WTC11 (cell line): ENCODE measurements around the gene USH1C. TPM values are rescaled to one million over a fixed set of nuclear protein-coding genes. Genes with fewer than 3 reads are reported as not detected.
A peak's percentile ranks its signal among the peaks of the same experiment; 100 is the strongest.

Experiments used
- ATAC-seq: fragments of 200-7000 bp; cut with Tn5 transposase; 2 replicates; pipeline ENCODE4 v1.10.0; 2021; ENCODE audit warnings: mild to moderate bottlenecking, moderate library complexity
- CTCF ChIA-PET: fragments of 300-600 bp; sonication (Branson Sonifier 250); formaldehyde crosslinking; loops from one replicate; lab custom pipeline; 2021; ENCODE audit warnings: antibody characterized with exemption; lab: Charles Lee
- POLR2A ChIA-PET: fragments of 350-600 bp; sonication (Branson Sonifier 250); formaldehyde crosslinking; loops from one replicate; lab custom pipeline; 2021; ENCODE audit warnings: antibody characterized with exemption; lab: Charles Lee
- DNase-seq: peaks from one replicate; pipeline ENCODE4 v3.0.0; 2021; ENCODE audit warnings: low spot score
- H3K27ac Mint-ChIP-seq: 2 replicates; pipeline ENCODE4 v1.8.0; 2021; ENCODE audit warnings: mixed read lengths
- H3K27me3 Mint-ChIP-seq: 2 replicates; pipeline ENCODE4 v1.8.0; 2021; ENCODE audit warnings: low read depth, mild to moderate bottlenecking, moderate library complexity, mixed read lengths
- H3K36me3 Mint-ChIP-seq: 2 replicates; pipeline ENCODE4 v1.8.0; 2021; ENCODE audit warnings: mixed read lengths
- H3K4me1 Mint-ChIP-seq: 2 replicates; pipeline ENCODE4 v1.8.0; 2022; ENCODE audit warnings: mixed read lengths
- H3K4me3 Mint-ChIP-seq: 2 replicates; pipeline ENCODE4 v1.8.0; 2021; ENCODE audit warnings: mild to moderate bottlenecking, moderate library complexity, mixed read lengths
- H3K9me3 Mint-ChIP-seq: 2 replicates; pipeline ENCODE4 v1.8.0; 2021; ENCODE audit warnings: mixed read lengths
- AR ChIP-seq: fragments of 250-450 bp; sonication (Bioruptor Pico); IDR thresholded peaks from 2 replicates; pipeline ENCODE4 v1.9.0; 2021; ENCODE audit warnings: mild to moderate bottlenecking
- CDX4 ChIP-seq: fragments of 250-450 bp; sonication (Bioruptor Pico); IDR thresholded peaks from 2 replicates; pipeline ENCODE4 v1.9.0; 2021; ENCODE audit warnings: moderate library complexity, mild to moderate bottlenecking, inconsistent platforms, borderline replicate concordance
- E2F4 ChIP-seq: sonication (generic); formaldehyde crosslinking; IDR thresholded peaks from 2 replicates; pipeline ENCODE4 v1.8.1; 2022; ENCODE audit warnings: low read depth, mild to moderate bottlenecking, moderate library complexity, missing genetic modification reagents, borderline replicate concordance
- ELF4 ChIP-seq: sonication (generic); formaldehyde crosslinking; IDR thresholded peaks from 2 replicates; pipeline ENCODE4 v1.8.1; 2022; ENCODE audit warnings: low read depth, mild to moderate bottlenecking, moderate library complexity, missing genetic modification reagents
- ERG ChIP-seq: fragments of 250-450 bp; sonication (Bioruptor Pico); IDR thresholded peaks from 2 replicates; pipeline ENCODE4 v1.8.0; 2021; ENCODE audit warnings: mild to moderate bottlenecking
- ETV6 ChIP-seq: sonication (generic); formaldehyde crosslinking; IDR thresholded peaks from 2 replicates; pipeline ENCODE4 v1.8.1; 2022; ENCODE audit warnings: mild to moderate bottlenecking, missing genetic modification reagents
- FOXJ3 ChIP-seq: sonication (generic); formaldehyde crosslinking; IDR thresholded peaks from 2 replicates; pipeline ENCODE4 v1.9.0; 2021; ENCODE audit warnings: missing genetic modification reagents, mild to moderate bottlenecking, borderline replicate concordance
- GABPB1 ChIP-seq: sonication (generic); formaldehyde crosslinking; IDR thresholded peaks from 2 replicates; pipeline ENCODE4 v1.8.1; 2023; ENCODE audit warnings: mild to moderate bottlenecking, missing genetic modification reagents
- HMGA2 ChIP-seq: fragments of 250-450 bp; sonication (Bioruptor Pico); IDR thresholded peaks from 2 replicates; pipeline ENCODE4 v1.4.0; 2021; ENCODE audit warnings: mild to moderate bottlenecking, moderate library complexity
- IRF1 ChIP-seq: sonication (generic); formaldehyde crosslinking; IDR thresholded peaks from 2 replicates; pipeline ENCODE4 v1.8.0; 2023; ENCODE audit warnings: missing genetic modification reagents
- IRF2 ChIP-seq: sonication (generic); formaldehyde crosslinking; IDR thresholded peaks from 2 replicates; pipeline ENCODE4 v1.8.0; 2022; ENCODE audit warnings: low read depth, missing genetic modification reagents, borderline replicate concordance
- NR2C2 ChIP-seq: sonication (generic); formaldehyde crosslinking; IDR thresholded peaks from 2 replicates; pipeline ENCODE4 v1.8.0; 2022; ENCODE audit warnings: mild to moderate bottlenecking, missing genetic modification reagents
- SMAD3 ChIP-seq: sonication (generic); formaldehyde crosslinking; IDR thresholded peaks from 2 replicates; pipeline ENCODE4 v1.8.0; 2022; ENCODE audit warnings: missing genetic modification reagents, mild to moderate bottlenecking, borderline replicate concordance
- TEAD1 ChIP-seq: sonication (generic); formaldehyde crosslinking; IDR thresholded peaks from 2 replicates; pipeline ENCODE4 v1.8.0; 2022; ENCODE audit warnings: mild to moderate bottlenecking, missing genetic modification reagents
- USF1 ChIP-seq: sonication (generic); formaldehyde crosslinking; IDR thresholded peaks from 2 replicates; pipeline ENCODE4 v1.8.0; 2022; ENCODE audit warnings: mild to moderate bottlenecking, missing genetic modification reagents
- ZNF121 ChIP-seq: sonication (generic); formaldehyde crosslinking; IDR thresholded peaks from 2 replicates; pipeline ENCODE4 v1.8.0; 2023; ENCODE audit warnings: missing genetic modification reagents
- ZNF138 ChIP-seq: sonication (generic); formaldehyde crosslinking; conservative IDR thresholded peaks from 2 replicates; pipeline ENCODE4 v1.8.1; 2022; ENCODE audit warnings: mild to moderate bottlenecking, moderate library complexity, missing genetic modification reagents
- ZNF219 ChIP-seq: sonication (generic); formaldehyde crosslinking; IDR thresholded peaks from 2 replicates; pipeline ENCODE4 v1.8.0; 2023; ENCODE audit warnings: missing genetic modification reagents, mild to moderate bottlenecking, borderline replicate concordance
- ZNF232 ChIP-seq: sonication (generic); formaldehyde crosslinking; IDR thresholded peaks from 2 replicates; pipeline ENCODE4 v1.8.0; 2022; ENCODE audit warnings: mild to moderate bottlenecking, missing genetic modification reagents
- ZNF416 ChIP-seq: fragments of 250-450 bp; sonication (Bioruptor Pico); IDR thresholded peaks from 2 replicates; pipeline ENCODE4 v1.9.0; 2021; ENCODE audit warnings: mild to moderate bottlenecking, inconsistent platforms
- ZNF512 ChIP-seq: sonication (generic); formaldehyde crosslinking; IDR thresholded peaks from 2 replicates; pipeline ENCODE4 v1.8.1; 2022; ENCODE audit warnings: missing genetic modification reagents, borderline replicate concordance
- total RNA-seq: library from RNA; stranded (reverse); gene quantifications from 3 replicates; pipeline ENCODE4 v1.2.3, GENCODE V29; 2021

The USH1C gene
- total RNA-seq, 1 experiment from 2014 or later, result 3.9 TPM

- DNase-seq (no peak), ATAC-seq (peak; percentile 50)
- Mint-ChIP-seq H3K36me3 (no peaks in the 10 kb centered on the region), H3K9me3 (no peaks in the 10 kb centered on the region), H3K27me3 (peaks cover 11% of the 10 kb centered on the region), H3K4me3 (no peak overlapping the region), H3K27ac (no peak overlapping the region), H3K4me1 (peaks cover 33% of the 10 kb centered on the region)
- ChIA-PET POLR2A (interaction anchor here (0.6 kb wide), 2 partner anchors 263 to 293 kb away, joined by 3 to 4 read pairs; no protein-coding TSS in a partner anchor), CTCF (interaction anchor here (0.5 to 3.8 kb wide), 8 partner anchors 8 to 359 kb away, joined by 3 to 27 read pairs (median 3); partner anchors contain the start of genes KCNJ11, NUCB2 and OTOG)
- no peak for TF ChIP-seq ZNF416 (CRISPR knock-in tag)
- TF ChIP-seq ZNF121 (CRISPR knock-in tag), result 0 out of 2 replicates have a peak, but pooled peaks have one; percentile 13
These were observed 5.5 kb downstream of the USH1C start for GRCh38 chr11:17538731-17539130.

GRCh38 chr11:17538054-17538453, 6.2 kb downstream of the USH1C start:
- Mint-ChIP-seq H3K4me1 (peaks cover 31% of the 10 kb centered on the region), H3K4me3 (no peak overlapping the region), H3K27ac (no peak overlapping the region)
- DNase-seq (no peak), ATAC-seq (peak; percentile 51)
- ChIA-PET POLR2A (no interaction called here), CTCF (interaction anchor here (0.5 to 3.8 kb wide), 6 partner anchors 8 to 358 kb away, joined by 3 to 27 read pairs (median 3); partner anchors contain the start of genes KCNJ11, NUCB2 and OTOG)
- no peak for TF ChIP-seq ERG (CRISPR knock-in tag)
- TF ChIP-seq, all 79 proteins: peak for 0
- no peaks in the 10 kb centered on the region for H3K9me3 Mint-ChIP-seq
- no peaks in the 10 kb centered on the region for H3K36me3 Mint-ChIP-seq
- peaks cover 6% of the 10 kb centered on the region for H3K27me3 Mint-ChIP-seq

GRCh38 chr11:17537261-17537660, 7.0 kb downstream of the USH1C start:
- peaks cover 2% of the 10 kb centered on the region; the same call in 1 of the 2 replicates for H3K27me3 Mint-ChIP-seq
- DNase-seq (no peak), ATAC-seq (no peak)
- H3K27ac Mint-ChIP-seq, result no peak overlapping the region
- peaks cover 23% of the 10 kb centered on the region for H3K4me1 Mint-ChIP-seq
- POLR2A ChIA-PET, result no interaction called here
- H3K9me3 Mint-ChIP-seq, result no peaks in the 10 kb centered on the region
- CTCF ChIA-PET, result interaction anchor here (3.8 kb wide), 1 partner anchor 9 kb away, joined by 27 read pairs; no protein-coding TSS in a partner anchor
- no peaks in the 10 kb centered on the region for H3K36me3 Mint-ChIP-seq
- no peak overlapping the region for H3K4me3 Mint-ChIP-seq
- no peak for TF ChIP-seq HMGA2 (CRISPR knock-in tag)
- TF ChIP-seq USF1 (CRISPR knock-in tag), result no peak
- no peak for TF ChIP-seq SMAD3
- no peak for TF ChIP-seq IRF1 (CRISPR knock-in tag)
- TF ChIP-seq E2F4 (CRISPR knock-in tag), result no peak
- TF ChIP-seq ETV6 (CRISPR knock-in tag), result no peak
- no peak for TF ChIP-seq AR (CRISPR knock-in tag)
- no peak for TF ChIP-seq ZNF219 (CRISPR knock-in tag)
- TF ChIP-seq ZNF138 (CRISPR knock-in tag), result no peak
- TF ChIP-seq GABPB1 (CRISPR knock-in tag), result no peak
- TF ChIP-seq IRF2 (CRISPR knock-in tag), result no peak
- no peak for TF ChIP-seq NR2C2 (CRISPR knock-in tag)
- no peak for TF ChIP-seq ZNF232 (CRISPR knock-in tag)
- no peak for TF ChIP-seq ZNF512 (CRISPR knock-in tag)
- no peak for TF ChIP-seq CDX4 (CRISPR knock-in tag)
- no peak for TF ChIP-seq FOXJ3 (CRISPR knock-in tag)
- no peak for TF ChIP-seq TEAD1 (CRISPR knock-in tag)
- TF ChIP-seq ERG (CRISPR knock-in tag), result no peak
- TF ChIP-seq ELF4, result no peak
